ENCODE measurements around the gene ARPC1A.

DNA sequence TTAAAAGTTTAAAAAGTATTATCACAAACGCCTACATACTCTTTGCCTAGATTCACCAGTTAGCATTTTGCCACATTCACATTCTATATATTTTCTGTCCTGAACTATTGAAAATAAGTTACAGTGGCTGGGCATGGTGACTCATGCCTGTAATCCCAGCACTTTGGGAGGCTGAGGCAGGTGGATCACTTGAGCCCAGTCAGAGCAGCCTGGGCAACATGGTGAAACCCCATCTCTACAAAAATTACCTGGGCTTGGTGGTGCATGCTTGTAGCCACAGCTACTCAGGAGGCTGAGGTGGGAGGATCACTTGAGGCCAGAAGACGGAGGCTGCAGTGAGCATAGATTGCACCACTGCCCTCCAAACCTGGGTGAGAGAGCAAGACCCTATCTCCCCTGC, 5.3 kb downstream of the ARPC1A start:
- TF ChIP-seq, protein P1, sequence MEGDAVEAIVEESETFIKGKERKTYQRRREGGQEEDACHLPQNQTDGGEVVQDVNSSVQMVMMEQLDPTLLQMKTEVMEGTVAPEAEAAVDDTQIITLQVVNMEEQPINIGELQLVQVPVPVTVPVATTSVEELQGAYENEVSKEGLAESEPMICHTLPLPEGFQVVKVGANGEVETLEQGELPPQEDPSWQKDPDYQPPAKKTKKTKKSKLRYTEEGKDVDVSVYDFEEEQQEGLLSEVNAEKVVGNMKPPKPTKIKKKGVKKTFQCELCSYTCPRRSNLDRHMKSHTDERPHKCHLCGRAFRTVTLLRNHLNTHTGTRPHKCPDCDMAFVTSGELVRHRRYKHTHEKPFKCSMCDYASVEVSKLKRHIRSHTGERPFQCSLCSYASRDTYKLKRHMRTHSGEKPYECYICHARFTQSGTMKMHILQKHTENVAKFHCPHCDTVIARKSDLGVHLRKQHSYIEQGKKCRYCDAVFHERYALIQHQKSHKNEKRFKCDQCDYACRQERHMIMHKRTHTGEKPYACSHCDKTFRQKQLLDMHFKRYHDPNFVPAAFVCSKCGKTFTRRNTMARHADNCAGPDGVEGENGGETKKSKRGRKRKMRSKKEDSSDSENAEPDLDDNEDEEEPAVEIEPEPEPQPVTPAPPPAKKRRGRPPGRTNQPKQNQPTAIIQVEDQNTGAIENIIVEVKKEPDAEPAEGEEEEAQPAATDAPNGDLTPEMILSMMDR (IDR thresholded peaks at IDR 0.05; ENCODE audit: low read length), result no peak
- TF ChIP-seq EZH2 (IDR thresholded peaks at IDR 0.05; ENCODE audit: borderline replicate concordance, low read length), result no peak

All from OCI-LY1 (cell line).